IMR-90 (cell line): Measurements from ENCODE around the gene GPR6. TPM values are rescaled to one million over a fixed set of nuclear protein-coding genes. Genes with fewer than 3 reads are reported as not detected.

ENCODE experiments used
- ATAC-seq: fragments of 200-7000 bp; cut with Tn5 transposase; 2 replicates; pipeline ENCODE4 v1.9.1; 2020; ENCODE audit warnings: low read depth, mild to moderate bottlenecking, moderate library complexity
- BruUV-seq: library from RNA; stranded (reverse); fragments of 400-500 nt; replicated peaks from 2 replicates; lab custom pipeline; 2021; lab: Mats Ljungman, UMichigan
- CTCF ChIA-PET: fragments of 300-600 bp; formaldehyde crosslinking; extraction: SDS; loops from one replicate; lab custom pipeline; 2021; ENCODE audit warnings: antibody characterized with exemption; lab: Yijun Ruan, JAX
- POLR2A ChIA-PET: fragments of 300-600 bp; sonication (Branson Sonifier 250); formaldehyde crosslinking; loops from one replicate; lab custom pipeline; 2022; ENCODE audit warnings: antibody characterized with exemption; ENCODE audit not compliant: unreplicated experiment; lab: Charles Lee
- DNase-seq: peaks from one replicate; pipeline ENCODE4 v3.0.0; 2013
- H2AFZ ChIP-seq: replicated peaks from 2 replicates; pipeline ENCODE3; 2013; ENCODE audit warnings: low read length, mild to moderate bottlenecking; ENCODE audit not compliant: poor library complexity
- H2AK5ac ChIP-seq: 2 replicates; pipeline ENCODE4 v1.6.1; 2013; ENCODE audit warnings: low read depth, low read length, inconsistent platforms
- H2AK9ac ChIP-seq: replicated peaks from 2 replicates; pipeline ENCODE3; 2013; ENCODE audit warnings: mild to moderate bottlenecking, low read depth, low read length, moderate library complexity; ENCODE audit not compliant: poor library complexity
- H2BK120ac ChIP-seq: 2 replicates; pipeline ENCODE4 v1.6.1; 2013; ENCODE audit warnings: low read depth, low read length, inconsistent platforms
- H2BK15ac ChIP-seq: 3 replicates; pipeline ENCODE4 v1.6.1; 2013; ENCODE audit warnings: low read depth, low read length, inconsistent platforms
- H2BK20ac ChIP-seq: 2 replicates; pipeline ENCODE4 v1.6.1; 2013; ENCODE audit warnings: low read depth, mild to moderate bottlenecking, inconsistent platforms, low read length, moderate library complexity
- H2BK5ac ChIP-seq: 2 replicates; pipeline ENCODE4 v1.6.1; 2013; ENCODE audit warnings: mild to moderate bottlenecking, low read depth, low read length, inconsistent platforms; ENCODE audit not compliant: poor library complexity, severe bottlenecking
- H3K14ac ChIP-seq: replicated peaks from 2 replicates; pipeline ENCODE4 v1.6.1; 2013; ENCODE audit warnings: low read depth, low read length, inconsistent platforms
- H3K18ac ChIP-seq: 2 replicates; pipeline ENCODE4 v1.6.1; 2013; ENCODE audit warnings: low read depth, low read length, control low read depth
- H3K23ac ChIP-seq: 2 replicates; pipeline ENCODE4 v1.6.1; 2013; ENCODE audit warnings: low read depth, low read length, inconsistent platforms
- H3K27ac ChIP-seq: 2 replicates; pipeline ENCODE4 v1.5.1; 2013; ENCODE audit warnings: mild to moderate bottlenecking, control low read depth, low read length; ENCODE audit not compliant: insufficient read depth
- H3K27me3 ChIP-seq: 2 replicates; pipeline ENCODE4 v1.6.1; 2013; ENCODE audit warnings: low read length; ENCODE audit not compliant: control insufficient read depth, insufficient read depth
- H3K36me3 ChIP-seq: 2 replicates; pipeline ENCODE4 v1.6.1; 2013; ENCODE audit warnings: low read length, mixed read lengths; ENCODE audit not compliant: control insufficient read depth, insufficient read depth
- H3K4ac ChIP-seq: 2 replicates; pipeline ENCODE4 v1.6.1; 2013; ENCODE audit warnings: low read depth, low read length, inconsistent platforms
- H3K4me1 ChIP-seq: 2 replicates; pipeline ENCODE4 v1.6.1; 2013; ENCODE audit warnings: low read length, mixed read lengths; ENCODE audit not compliant: control insufficient read depth, insufficient read depth
- H3K4me2 ChIP-seq: 2 replicates; pipeline ENCODE4 v1.6.1; 2013; ENCODE audit warnings: low read depth, mild to moderate bottlenecking, control low read depth, low read length, moderate library complexity
- H3K4me3 ChIP-seq: 2 replicates; pipeline ENCODE4 v1.5.1; 2013; ENCODE audit warnings: low read depth, mild to moderate bottlenecking, control low read depth, low read length, moderate library complexity; ENCODE audit not compliant: insufficient read depth
- H3K56ac ChIP-seq: 2 replicates; pipeline ENCODE4 v1.6.1; 2013; ENCODE audit warnings: low read length, inconsistent platforms; ENCODE audit not compliant: insufficient read depth; ENCODE audit errors: extremely low read depth
- H3K79me1 ChIP-seq, 2 experiments: 2 replicates each; pipeline ENCODE4 v1.6.1; 2013; ENCODE audit warnings: low read length in 2 of 2, inconsistent platforms in 1 of 2, low read depth in 1 of 2
- H3K9ac ChIP-seq: 2 replicates; pipeline ENCODE4 v1.6.1; 2013; ENCODE audit warnings: low read depth, low read length, control low read depth
- H3K9me1 ChIP-seq: 2 replicates; pipeline ENCODE4 v1.6.1; 2013; ENCODE audit warnings: low read length, inconsistent platforms; ENCODE audit not compliant: insufficient read depth
- H3K9me3 ChIP-seq: 2 replicates; pipeline ENCODE4 v1.6.1; 2013; ENCODE audit warnings: low read length; ENCODE audit not compliant: control insufficient read depth, insufficient read depth
- H4K20me1 ChIP-seq: 2 replicates; pipeline ENCODE4 v1.6.1; 2013; ENCODE audit warnings: low read length, inconsistent platforms; ENCODE audit not compliant: insufficient read depth
- H4K5ac ChIP-seq: 2 replicates; pipeline ENCODE4 v1.6.1; 2013; ENCODE audit warnings: mild to moderate bottlenecking, low read depth, low read length, control low read depth
- H4K8ac ChIP-seq, 2 experiments: 2 replicates each; pipeline ENCODE4 v1.6.1; 2013; ENCODE audit warnings: low read depth in 2 of 2, low read length in 2 of 2, control low read depth in 1 of 2, inconsistent platforms in 1 of 2
- H4K91ac ChIP-seq: 2 replicates; pipeline ENCODE4 v1.6.1; 2013; ENCODE audit warnings: low read depth, low read length, inconsistent platforms; ENCODE audit not compliant: insufficient read depth
- BHLHE40 ChIP-seq: fragments of 150-350 bp; IDR thresholded peaks from 2 replicates; pipeline ENCODE4 v1.6.1; 2016; ENCODE audit warnings: mild to moderate bottlenecking, low read depth, low read length
- CEBPB ChIP-seq: IDR thresholded peaks from 2 replicates; pipeline ENCODE4 v1.6.1; 2012; ENCODE audit warnings: low read depth, low read length, improper control_type of control experiment
- CHD1 ChIP-seq: IDR thresholded peaks from 2 replicates; pipeline ENCODE4 v1.6.1; 2012; ENCODE audit warnings: low read depth, low read length, improper control_type of control experiment
- ELK1 ChIP-seq: fragments of 150-350 bp; IDR thresholded peaks from 2 replicates; pipeline ENCODE4 v1.6.1; 2016; ENCODE audit warnings: low read depth, mild to moderate bottlenecking, low read length, moderate library complexity, borderline replicate concordance
- FOS ChIP-seq: fragments of 150-350 bp; IDR thresholded peaks from 2 replicates; pipeline ENCODE4 v1.6.1; 2016; ENCODE audit warnings: low read depth, low read length
- MAFK ChIP-seq: IDR thresholded peaks from 2 replicates; pipeline ENCODE4 v1.6.1; 2012; ENCODE audit warnings: low read depth, low read length, improper control_type of control experiment
- MAZ ChIP-seq: IDR thresholded peaks from 2 replicates; pipeline ENCODE4 v1.6.1; 2012; ENCODE audit warnings: low read depth, mild to moderate bottlenecking, low read length, improper control_type of control experiment, moderate library complexity, borderline replicate concordance
- MXI1 ChIP-seq: IDR thresholded peaks from 2 replicates; pipeline ENCODE4 v1.6.1; 2012; ENCODE audit warnings: low read depth, mild to moderate bottlenecking, low read length, moderate library complexity, borderline replicate concordance
- NFE2L2 ChIP-seq: fragments of 150-350 bp; IDR thresholded peaks from 2 replicates; pipeline ENCODE4 v1.6.1; 2016; ENCODE audit warnings: low read depth, mild to moderate bottlenecking, low read length
- POLR2A ChIP-seq: IDR thresholded peaks from 2 replicates; pipeline ENCODE4 v1.6.1; 2012; ENCODE audit warnings: mild to moderate bottlenecking, low read depth, low read length
- RAD21 ChIP-seq: IDR thresholded peaks from 2 replicates; pipeline ENCODE4 v1.6.1; 2012; ENCODE audit warnings: low read length, improper control_type of control experiment
- RCOR1 ChIP-seq: IDR thresholded peaks from 2 replicates; pipeline ENCODE4 v1.6.1; 2012; ENCODE audit warnings: mild to moderate bottlenecking, low read length, improper control_type of control experiment; ENCODE audit not compliant: insufficient replicate concordance
- RFX5 ChIP-seq: IDR thresholded peaks from 2 replicates; pipeline ENCODE4 v1.8.0; 2012; ENCODE audit warnings: low read depth, mild to moderate bottlenecking, low read length, moderate library complexity
- SMC3 ChIP-seq: fragments of 150-350 bp; IDR thresholded peaks from 2 replicates; pipeline ENCODE4 v1.6.1; 2016; ENCODE audit warnings: low read depth, mild to moderate bottlenecking, antibody characterized with exemption, low read length, moderate library complexity
- dilution Hi-C: fragments of 300-500 bp; cut with HindIII; formaldehyde crosslinking; loops from one replicate; pipeline ENCODE4 v1.14.3; 2018; ENCODE audit warnings: low sequenced_read_pairs; ENCODE audit not compliant: unreplicated experiment
- in situ Hi-C: fragments of 300-500 bp; cut with MboI; formaldehyde crosslinking; loops from 3 replicates; pipeline ENCODE4 v1.14.3; 2019; ENCODE audit warnings: low sequenced_read_pairs, inconsistent platforms, mixed read lengths
- intact Hi-C: fragments of 100-400 bp; cut with micrococcal nuclease; formaldehyde crosslinking; loops from 2 replicates; pipeline ENCODE4 v1.10.0; 2022
- polyA plus RNA-seq, 3 experiments: library from polyadenylated mRNA; depleted of rRNA; stranded (reverse); fragments of >200 nt; gene quantifications; 2 replicates each; pipeline ENCODE4 v1.2.3, GENCODE V29; 2012; ENCODE audit warnings: low replicate concordance in 1 of 3
- total RNA-seq: library from RNA; depleted of rRNA; stranded (reverse); fragments of >200 nt; gene quantifications from 2 replicates; pipeline ENCODE4 v1.2.3, GENCODE V29; 2012
- TF ChIP-seq, protein P1 (sequence below): fragments of 150-350 bp; IDR thresholded peaks from 2 replicates; pipeline ENCODE4 v1.6.1; 2017; ENCODE audit warnings: mild to moderate bottlenecking, antibody characterized with exemption, low read length, low read depth
- TF ChIP-seq, protein P2 (sequence below): conservative IDR thresholded peaks from 2 replicates; pipeline ENCODE4 v1.5.1; 2012; ENCODE audit warnings: mild to moderate bottlenecking, low read depth, low read length, improper control_type of control experiment

The GPR6 gene
- total and polyA plus RNA-seq, 2 of the 4 experiments (the other 2 are of a cell fraction): not detected

GRCh38 chr6:109945091-109945490, 33.0 kb upstream of the GPR6 start:
- BruUV-seq: no TSS peak
- Histone ChIP-seq H2BK15ac (no peak overlapping the region), H2AFZ (no peak overlapping the region), H3K4me2 (no peak overlapping the region), H3K4me3 (no peak overlapping the region), H3K9me1 (no peaks in the 10 kb centered on the region), H2BK5ac (no peak overlapping the region), H2BK20ac (no peak overlapping the region), H2AK9ac (no peak overlapping the region), H3K27ac (no peak overlapping the region), H3K36me3 (no peaks in the 10 kb centered on the region), H2AK5ac (no peak overlapping the region), H3K27me3 (peaks cover 4% of the 10 kb centered on the region), H3K9ac (no peak overlapping the region), H3K18ac (no peak overlapping the region), H3K23ac (no peak overlapping the region), H3K4me1 (no peaks in the 10 kb centered on the region), H3K79me1 (no peaks in the 10 kb centered on the region), H4K91ac (no peak overlapping the region), H3K56ac (no peak overlapping the region), H2BK120ac (no peak overlapping the region), H3K9me3 (no peaks in the 10 kb centered on the region), H4K20me1 (no peaks in the 10 kb centered on the region), H4K8ac (no peak overlapping the region), H4K5ac (no peak overlapping the region), H3K4ac (no peak overlapping the region), H3K14ac (no peak overlapping the region)
- DNase-seq (no peak), ATAC-seq (no peak)
- TF ChIP-seq SMC3 (no peak), BHLHE40 (no peak), MAFK (no peak), RAD21 (no peak), CEBPB (no peak), NFE2L2 (no peak), POLR2A (no peak), MXI1 (no peak), RCOR1 (no peak), ELK1 (no peak), CHD1 (no peak), RFX5 (no peak), MAZ (no peak), FOS (no peak)
- TF ChIP-seq, protein P1, sequence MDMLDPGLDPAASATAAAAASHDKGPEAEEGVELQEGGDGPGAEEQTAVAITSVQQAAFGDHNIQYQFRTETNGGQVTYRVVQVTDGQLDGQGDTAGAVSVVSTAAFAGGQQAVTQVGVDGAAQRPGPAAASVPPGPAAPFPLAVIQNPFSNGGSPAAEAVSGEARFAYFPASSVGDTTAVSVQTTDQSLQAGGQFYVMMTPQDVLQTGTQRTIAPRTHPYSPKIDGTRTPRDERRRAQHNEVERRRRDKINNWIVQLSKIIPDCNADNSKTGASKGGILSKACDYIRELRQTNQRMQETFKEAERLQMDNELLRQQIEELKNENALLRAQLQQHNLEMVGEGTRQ: no peak
- TF ChIP-seq, protein P2, sequence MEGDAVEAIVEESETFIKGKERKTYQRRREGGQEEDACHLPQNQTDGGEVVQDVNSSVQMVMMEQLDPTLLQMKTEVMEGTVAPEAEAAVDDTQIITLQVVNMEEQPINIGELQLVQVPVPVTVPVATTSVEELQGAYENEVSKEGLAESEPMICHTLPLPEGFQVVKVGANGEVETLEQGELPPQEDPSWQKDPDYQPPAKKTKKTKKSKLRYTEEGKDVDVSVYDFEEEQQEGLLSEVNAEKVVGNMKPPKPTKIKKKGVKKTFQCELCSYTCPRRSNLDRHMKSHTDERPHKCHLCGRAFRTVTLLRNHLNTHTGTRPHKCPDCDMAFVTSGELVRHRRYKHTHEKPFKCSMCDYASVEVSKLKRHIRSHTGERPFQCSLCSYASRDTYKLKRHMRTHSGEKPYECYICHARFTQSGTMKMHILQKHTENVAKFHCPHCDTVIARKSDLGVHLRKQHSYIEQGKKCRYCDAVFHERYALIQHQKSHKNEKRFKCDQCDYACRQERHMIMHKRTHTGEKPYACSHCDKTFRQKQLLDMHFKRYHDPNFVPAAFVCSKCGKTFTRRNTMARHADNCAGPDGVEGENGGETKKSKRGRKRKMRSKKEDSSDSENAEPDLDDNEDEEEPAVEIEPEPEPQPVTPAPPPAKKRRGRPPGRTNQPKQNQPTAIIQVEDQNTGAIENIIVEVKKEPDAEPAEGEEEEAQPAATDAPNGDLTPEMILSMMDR: no peak
- CTCF ChIA-PET: no interaction called here
- in situ Hi-C loops: no loop called here
- POLR2A ChIA-PET: no interaction called here
- intact Hi-C loops: no loop called here
- dilution Hi-C loops: no loop called here
